Activated naive CD8-positive, alpha-beta T cell treated with anti-CD3 and anti-CD28 coated beads for 36 hours (primary cell): Measurements from ENCODE around the gene TMEM168. TPM values are rescaled to one million over a fixed set of nuclear protein-coding genes. Genes with fewer than 3 reads are reported as not detected.

Experiments used
- DNase-seq: peaks from one replicate; pipeline ENCODE4 v3.0.0; 2021
- H3K27ac Mint-ChIP-seq: one replicate; pipeline ENCODE4 v1.8.0; 2022; ENCODE audit warnings: mild to moderate bottlenecking, moderate library complexity, mixed read lengths
- H3K27me3 Mint-ChIP-seq: one replicate; pipeline ENCODE4 v1.8.0; 2022; ENCODE audit warnings: mild to moderate bottlenecking, mixed read lengths
- H3K36me3 Mint-ChIP-seq: one replicate; pipeline ENCODE4 v1.8.0; 2021; ENCODE audit warnings: mild to moderate bottlenecking, mixed read lengths
- H3K4me1 Mint-ChIP-seq: one replicate; pipeline ENCODE4 v1.8.0; 2021; ENCODE audit warnings: mixed read lengths
- H3K4me3 Mint-ChIP-seq: one replicate; pipeline ENCODE4 v1.8.0; 2022; ENCODE audit warnings: mild to moderate bottlenecking, moderate library complexity, mixed read lengths
- H3K9me3 Mint-ChIP-seq: one replicate; pipeline ENCODE4 v1.8.0; 2022; ENCODE audit warnings: mixed read lengths
- total RNA-seq, 2 experiments: library from RNA; stranded (reverse); gene quantifications; one replicate each; pipeline ENCODE4 v1.2.3, GENCODE V29; 2021

The TMEM168 gene
- total RNA-seq, 2 experiments from 2014 or later, result 10.4 to 12.0 TPM

GRCh38 chr7:112791465-112792168 lies 1.4 kb upstream of the TMEM168 start:
- Mint-ChIP-seq H3K27ac (no peak overlapping the region), H3K36me3 (peaks cover 19% of the 10 kb centered on the region), H3K4me3 (no peak overlapping the region), H3K4me1 (peaks cover 25% of the 10 kb centered on the region), H3K27me3 (no peaks in the 10 kb centered on the region), H3K9me3 (no peaks in the 10 kb centered on the region)
- DNase-seq, result no peak

DNA sequence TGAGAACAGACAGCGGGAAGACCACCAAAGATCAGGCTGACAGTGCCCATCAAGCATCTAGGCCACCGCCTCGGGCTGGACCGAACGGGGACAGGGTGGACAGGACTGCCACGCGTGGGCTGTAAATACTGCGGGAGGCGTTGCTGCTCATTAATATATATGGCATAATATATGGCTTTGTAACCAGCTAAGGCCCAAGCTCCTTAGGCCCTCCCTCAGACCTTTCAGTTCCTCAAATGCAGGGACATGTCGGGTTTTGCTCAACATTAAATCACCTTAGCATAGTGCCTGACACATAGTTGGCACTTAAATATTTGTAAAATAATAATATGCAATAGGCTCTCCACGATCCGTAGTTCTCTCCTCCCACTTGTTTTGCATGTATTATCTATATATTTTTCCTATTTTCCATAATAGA lies 402 bp upstream of the TMEM168 start:
- peak; percentile 6 for DNase-seq
- H3K27me3 Mint-ChIP-seq, result no peaks in the 10 kb centered on the region
- peak overlapping the region; percentile 91 for H3K27ac Mint-ChIP-seq
- peak overlapping the region; percentile 96 for H3K4me3 Mint-ChIP-seq
- H3K36me3 Mint-ChIP-seq, result peaks cover 19% of the 10 kb centered on the region
- no peaks in the 10 kb centered on the region for H3K9me3 Mint-ChIP-seq
- peaks cover 32% of the 10 kb centered on the region for H3K4me1 Mint-ChIP-seq

DNA sequence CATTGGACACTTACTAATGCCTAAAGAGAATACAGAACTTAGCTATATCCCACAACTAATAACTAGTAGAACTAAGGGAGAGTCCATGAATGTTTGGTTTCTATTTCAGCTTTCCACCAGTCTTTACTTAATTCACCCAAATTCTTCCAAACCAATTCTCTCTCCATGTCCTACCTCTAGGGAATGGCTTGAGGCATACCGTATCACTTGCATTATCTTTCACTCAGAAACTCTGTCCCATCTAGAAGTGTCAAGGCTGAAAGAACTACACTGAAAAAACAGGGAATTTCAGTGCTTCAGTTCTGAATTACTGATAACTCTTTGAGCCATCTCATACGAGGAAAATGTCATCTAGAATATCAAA lies 758 bp downstream of the TMEM168 start:
- peaks cover 22% of the 10 kb centered on the region for H3K36me3 Mint-ChIP-seq
- peak overlapping the region; percentile 96 for H3K4me3 Mint-ChIP-seq
- H3K4me1 Mint-ChIP-seq, result peaks cover 34% of the 10 kb centered on the region
- no peaks in the 10 kb centered on the region for H3K9me3 Mint-ChIP-seq
- peak overlapping the region; percentile 91 for H3K27ac Mint-ChIP-seq
- no peak for DNase-seq
- no peaks in the 10 kb centered on the region for H3K27me3 Mint-ChIP-seq

DNA sequence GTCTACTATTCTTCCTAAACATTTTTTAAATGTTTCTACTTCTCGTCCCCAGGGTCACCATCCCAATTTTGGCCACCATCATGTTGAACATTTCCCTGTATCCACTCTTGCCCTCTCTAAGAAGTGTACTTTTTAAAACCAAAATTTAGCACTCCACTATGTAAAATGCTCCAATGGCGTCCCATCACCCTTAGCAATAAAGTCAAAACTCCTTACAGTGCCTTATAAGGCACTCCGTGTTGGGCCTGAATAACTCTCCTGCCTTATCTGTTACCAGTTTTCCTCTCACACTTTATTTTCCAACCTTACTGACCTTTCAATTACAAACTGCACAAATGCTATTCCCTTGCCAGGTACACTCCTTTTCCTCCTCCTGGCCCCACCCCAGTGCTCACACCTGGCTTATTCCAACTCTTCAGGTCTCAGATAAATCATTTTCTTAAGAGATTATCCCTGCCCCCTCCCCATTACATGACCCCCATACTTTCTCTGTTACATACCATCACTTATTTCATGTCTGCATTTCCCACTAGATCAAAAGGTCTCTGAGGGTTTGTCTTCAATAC lies 1.3 kb downstream of the TMEM168 start:
- no peaks in the 10 kb centered on the region for H3K9me3 Mint-ChIP-seq
- H3K36me3 Mint-ChIP-seq, result peaks cover 28% of the 10 kb centered on the region
- H3K4me3 Mint-ChIP-seq, result peak overlapping the region; percentile 96
- no peaks in the 10 kb centered on the region for H3K27me3 Mint-ChIP-seq
- no peak for DNase-seq
- peak overlapping the region; percentile 91 for H3K27ac Mint-ChIP-seq
- peaks cover 31% of the 10 kb centered on the region for H3K4me1 Mint-ChIP-seq

DNA sequence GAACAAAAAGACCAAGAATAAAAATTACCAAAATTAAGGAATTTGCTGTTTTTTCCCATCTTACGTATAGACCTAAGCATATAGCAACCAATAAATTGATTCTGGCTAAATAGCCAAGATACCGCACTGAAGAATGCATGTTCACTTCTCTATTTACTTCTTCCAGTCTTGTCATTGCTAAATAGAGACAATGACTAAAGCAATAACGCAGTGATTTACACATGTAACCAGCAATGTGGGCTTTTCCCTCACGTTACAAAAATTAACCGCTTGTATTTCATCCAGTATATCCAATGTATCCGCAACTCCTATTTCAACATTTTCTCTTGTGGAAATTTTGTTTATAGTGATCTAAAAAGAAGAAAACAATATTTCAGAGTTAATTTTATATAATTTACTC lies 5.6 kb downstream of the TMEM168 start:
- peaks cover 42% of the 10 kb centered on the region for H3K4me1 Mint-ChIP-seq
- no peak overlapping the region for H3K27ac Mint-ChIP-seq
- H3K4me3 Mint-ChIP-seq, result no peak overlapping the region
- no peaks in the 10 kb centered on the region for H3K9me3 Mint-ChIP-seq
- H3K36me3 Mint-ChIP-seq, result peaks cover 48% of the 10 kb centered on the region
- H3K27me3 Mint-ChIP-seq, result no peaks in the 10 kb centered on the region
- DNase-seq, result no peak

GRCh38 chr7:112782498-112782897 lies 7.7 kb downstream of the TMEM168 start:
- H3K4me1 Mint-ChIP-seq, result peaks cover 28% of the 10 kb centered on the region
- no peaks in the 10 kb centered on the region for H3K27me3 Mint-ChIP-seq
- peaks cover 47% of the 10 kb centered on the region for H3K36me3 Mint-ChIP-seq
- H3K9me3 Mint-ChIP-seq, result peaks cover 2% of the 10 kb centered on the region
- no peak for DNase-seq
- H3K27ac Mint-ChIP-seq, result no peak overlapping the region
- H3K4me3 Mint-ChIP-seq, result no peak overlapping the region

DNA sequence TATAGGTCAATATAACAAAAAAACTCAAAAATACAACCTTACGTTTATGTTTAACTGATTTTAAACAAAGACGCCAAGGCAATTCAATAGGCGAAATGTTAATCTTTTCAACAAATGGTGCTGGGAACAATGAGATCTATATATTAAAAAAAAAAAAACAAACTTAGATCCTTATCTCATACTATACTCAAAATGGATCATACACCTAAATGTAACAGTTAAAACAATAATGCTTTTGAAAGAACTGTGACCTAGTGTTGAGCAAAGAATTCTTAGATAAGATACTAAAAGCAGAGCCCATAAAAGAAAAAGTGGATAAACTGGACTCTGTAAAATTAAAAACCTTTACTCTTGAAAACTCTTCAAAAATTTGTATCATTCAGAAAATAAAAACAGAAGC lies 8.6 kb downstream of the TMEM168 start:
- Mint-ChIP-seq H3K9me3 (peaks cover 2% of the 10 kb centered on the region), H3K36me3 (peaks cover 46% of the 10 kb centered on the region), H3K4me1 (peaks cover 23% of the 10 kb centered on the region), H3K27ac (no peak overlapping the region), H3K27me3 (no peaks in the 10 kb centered on the region), H3K4me3 (no peak overlapping the region)
- DNase-seq, result no peak

DNA sequence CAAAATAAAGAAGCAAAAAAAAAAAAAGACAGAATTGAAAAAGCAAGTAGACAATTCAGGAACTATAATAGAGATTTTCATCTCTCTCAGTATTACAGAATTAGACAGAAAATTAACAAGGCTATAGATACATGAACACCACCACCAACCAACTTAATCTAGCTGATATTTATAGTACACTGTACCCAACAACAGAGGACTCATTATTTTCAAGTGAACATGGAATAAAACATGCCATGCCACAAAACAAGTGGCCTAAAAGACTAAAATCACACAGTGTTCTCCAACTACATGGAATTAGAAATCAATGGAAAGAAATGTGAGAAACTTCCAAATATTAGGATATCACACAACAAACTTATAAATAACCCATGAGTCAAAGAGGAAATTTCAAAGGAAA lies 9.1 kb downstream of the TMEM168 start:
- Mint-ChIP-seq H3K4me3 (no peak overlapping the region), H3K27me3 (no peaks in the 10 kb centered on the region), H3K27ac (no peak overlapping the region), H3K9me3 (peaks cover 2% of the 10 kb centered on the region), H3K4me1 (peaks cover 20% of the 10 kb centered on the region), H3K36me3 (peaks cover 46% of the 10 kb centered on the region)
- no peak for DNase-seq

DNA sequence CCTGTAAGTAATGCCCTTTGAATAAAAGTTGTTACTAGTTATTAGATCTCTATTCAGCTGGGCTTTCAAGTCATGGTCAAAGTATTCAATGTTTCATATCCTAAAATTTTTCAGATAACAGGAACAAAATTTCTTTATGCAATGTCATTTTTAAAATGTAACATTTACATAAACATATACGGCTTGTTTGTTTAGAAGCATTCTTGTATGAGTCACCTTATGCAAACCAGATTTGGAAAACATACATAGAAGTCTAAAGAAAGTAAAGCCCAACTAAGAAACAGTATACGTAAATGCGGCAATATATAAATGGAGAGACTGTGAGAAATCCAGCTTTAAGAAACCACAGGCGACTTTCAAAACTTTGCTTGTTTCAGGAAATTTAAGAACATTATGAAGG lies 10.5 kb downstream of the TMEM168 start:
- no peak overlapping the region for H3K27ac Mint-ChIP-seq
- H3K9me3 Mint-ChIP-seq, result peaks cover 2% of the 10 kb centered on the region
- H3K36me3 Mint-ChIP-seq, result peaks cover 48% of the 10 kb centered on the region
- DNase-seq, result no peak
- H3K4me3 Mint-ChIP-seq, result no peak overlapping the region
- no peaks in the 10 kb centered on the region for H3K27me3 Mint-ChIP-seq
- H3K4me1 Mint-ChIP-seq, result peaks cover 15% of the 10 kb centered on the region

DNA sequence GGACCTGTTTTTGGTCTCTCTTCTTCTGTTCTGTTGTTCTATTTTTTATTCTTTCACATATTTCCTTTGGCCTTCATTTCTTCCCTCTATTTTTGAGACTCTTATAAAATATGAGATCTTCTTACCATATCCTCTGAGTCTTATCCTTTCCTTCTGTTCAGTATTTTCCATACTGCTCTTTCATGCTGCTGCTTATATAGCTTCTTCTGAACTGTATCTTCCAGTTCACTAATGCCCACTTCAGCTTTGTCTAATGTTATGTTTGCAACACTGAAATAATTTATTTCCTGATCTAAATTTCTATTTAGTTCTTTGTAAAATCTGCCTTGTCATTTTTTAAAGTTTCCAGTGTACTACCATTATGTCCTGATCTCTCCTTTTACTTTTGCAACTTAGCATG lies 12.8 kb downstream of the TMEM168 start:
- H3K4me1 Mint-ChIP-seq, result peaks cover 10% of the 10 kb centered on the region
- H3K4me3 Mint-ChIP-seq, result no peak overlapping the region
- no peaks in the 10 kb centered on the region for H3K27me3 Mint-ChIP-seq
- H3K9me3 Mint-ChIP-seq, result peaks cover 2% of the 10 kb centered on the region
- H3K36me3 Mint-ChIP-seq, result peaks cover 26% of the 10 kb centered on the region
- no peak for DNase-seq
- no peak overlapping the region for H3K27ac Mint-ChIP-seq

GRCh38 chr7:112771166-112771565 lies 19.0 kb downstream of the TMEM168 start:
- no peak for DNase-seq
- no peak overlapping the region for H3K27ac Mint-ChIP-seq
- peaks cover 9% of the 10 kb centered on the region for H3K36me3 Mint-ChIP-seq
- no peaks in the 10 kb centered on the region for H3K27me3 Mint-ChIP-seq
- H3K4me1 Mint-ChIP-seq, result peaks cover 5% of the 10 kb centered on the region
- no peaks in the 10 kb centered on the region for H3K9me3 Mint-ChIP-seq
- H3K4me3 Mint-ChIP-seq, result no peak overlapping the region

DNA sequence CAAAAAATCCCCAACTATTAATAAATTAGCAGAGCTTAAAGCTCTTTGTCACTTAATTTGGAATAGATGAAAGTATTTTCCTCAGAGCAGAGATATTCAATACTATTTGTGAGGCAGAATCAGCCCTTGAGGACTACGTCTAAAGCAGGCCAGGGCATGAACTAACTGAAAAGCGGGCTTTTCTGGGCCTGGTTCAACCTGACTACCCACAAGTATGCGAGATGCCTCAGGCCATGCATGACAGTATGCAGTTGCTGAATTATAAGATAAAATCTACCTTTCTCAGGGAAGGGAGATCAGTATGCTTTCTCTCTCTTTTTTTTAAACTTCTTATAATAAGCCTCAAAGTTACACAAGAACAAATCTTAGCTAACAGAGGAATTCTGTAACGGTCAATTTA lies 20.1 kb downstream of the TMEM168 start:
- Mint-ChIP-seq H3K36me3 (peaks cover 7% of the 10 kb centered on the region), H3K4me1 (peaks cover 8% of the 10 kb centered on the region), H3K27me3 (no peaks in the 10 kb centered on the region), H3K9me3 (no peaks in the 10 kb centered on the region), H3K27ac (no peak overlapping the region), H3K4me3 (no peak overlapping the region)
- no peak for DNase-seq

GRCh38 chr7:112765105-112765504 lies 25.1 kb downstream of the TMEM168 start:
- Mint-ChIP-seq H3K27me3 (no peaks in the 10 kb centered on the region), H3K27ac (no peak overlapping the region)
- no peak for DNase-seq

GRCh38 chr7:112763996-112764395 lies 26.2 kb downstream of the TMEM168 start:
- H3K36me3 Mint-ChIP-seq, result peaks cover 10% of the 10 kb centered on the region
- H3K4me1 Mint-ChIP-seq, result peaks cover 4% of the 10 kb centered on the region
- no peaks in the 10 kb centered on the region for H3K9me3 Mint-ChIP-seq
- H3K4me3 Mint-ChIP-seq, result no peak overlapping the region
- no peak overlapping the region for H3K27ac Mint-ChIP-seq
- no peak for DNase-seq
- no peaks in the 10 kb centered on the region for H3K27me3 Mint-ChIP-seq

More at GRCh38 chr7:112765105-112765504, 25.1 kb downstream of the TMEM168 start:
- H3K9me3 Mint-ChIP-seq, result no peaks in the 10 kb centered on the region
- H3K4me1 Mint-ChIP-seq, result peaks cover 4% of the 10 kb centered on the region
- peaks cover 10% of the 10 kb centered on the region for H3K36me3 Mint-ChIP-seq
- H3K4me3 Mint-ChIP-seq, result no peak overlapping the region

GRCh38 chr7:112763298-112763697 lies 26.9 kb downstream of the TMEM168 start:
- Mint-ChIP-seq H3K4me3 (no peak overlapping the region), H3K27ac (no peak overlapping the region), H3K27me3 (no peaks in the 10 kb centered on the region), H3K36me3 (peaks cover 10% of the 10 kb centered on the region), H3K4me1 (peaks cover 4% of the 10 kb centered on the region), H3K9me3 (no peaks in the 10 kb centered on the region)
- no peak for DNase-seq

DNA sequence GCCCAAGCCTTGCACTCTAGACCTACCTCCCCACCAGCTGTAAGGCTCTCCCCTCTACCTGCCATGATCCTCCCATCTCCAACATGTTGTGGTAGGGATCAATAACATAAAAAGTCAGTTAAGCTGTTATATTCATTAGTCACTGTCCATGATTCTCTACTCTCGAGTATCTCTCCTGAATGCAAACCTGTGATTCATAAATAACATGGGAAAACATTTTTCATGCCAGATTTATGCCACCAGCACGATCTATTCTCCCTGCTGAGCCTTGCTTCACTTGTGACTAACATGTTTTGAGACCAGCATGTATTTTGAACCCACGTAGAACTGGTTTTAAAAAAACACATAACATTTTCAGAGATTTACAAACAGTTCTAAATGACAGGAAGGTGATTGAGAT lies 30.3 kb downstream of the TMEM168 start:
- no peak overlapping the region for H3K27ac Mint-ChIP-seq
- peaks cover 7% of the 10 kb centered on the region for H3K36me3 Mint-ChIP-seq
- DNase-seq, result no peak
- no peak overlapping the region for H3K4me3 Mint-ChIP-seq
- no peaks in the 10 kb centered on the region for H3K4me1 Mint-ChIP-seq
- no peaks in the 10 kb centered on the region for H3K27me3 Mint-ChIP-seq
- peaks cover 2% of the 10 kb centered on the region for H3K9me3 Mint-ChIP-seq
